CD4-positive, alpha-beta T cell treated with Interferon alpha-2 for 1 hour (primary cell): ENCODE measurements around the gene PTPRN2.

Experiments used
- DNase-seq, 2 donors: peaks; one replicate each; pipeline ENCODE4 v3.0.0-alpha.2; 2020 to 2022

Gene PTPRN2

DNA sequence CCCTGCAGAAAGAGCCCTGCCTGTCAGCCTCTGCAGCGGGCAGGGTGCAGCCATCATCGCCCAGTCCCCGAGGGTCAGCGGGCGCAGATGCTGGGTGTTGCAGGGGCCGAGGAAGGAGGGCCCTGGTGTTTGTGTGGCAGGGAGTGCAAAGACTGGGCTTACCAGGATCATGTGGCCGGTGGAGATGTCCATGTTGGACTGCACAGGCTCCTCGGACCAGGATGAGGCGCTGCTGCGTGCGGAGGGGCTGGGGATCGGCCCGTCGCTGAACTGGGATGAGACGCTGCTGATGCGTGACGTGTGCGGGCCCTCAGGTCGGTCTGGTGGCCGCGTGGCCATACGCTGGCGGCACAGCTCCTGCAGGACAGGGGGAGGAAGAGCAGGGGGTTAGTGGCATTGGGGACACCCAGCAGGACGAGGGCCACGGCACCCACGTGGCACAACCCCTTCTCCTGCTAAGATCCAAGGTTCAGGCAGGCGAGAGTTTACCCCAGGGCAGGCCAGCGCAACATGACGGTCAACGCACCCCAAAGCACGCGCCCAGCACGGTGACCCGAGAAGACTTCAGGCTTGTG is 931.3 kb downstream of the PTPRN2 start:
- no peak for DNase-seq

DNA sequence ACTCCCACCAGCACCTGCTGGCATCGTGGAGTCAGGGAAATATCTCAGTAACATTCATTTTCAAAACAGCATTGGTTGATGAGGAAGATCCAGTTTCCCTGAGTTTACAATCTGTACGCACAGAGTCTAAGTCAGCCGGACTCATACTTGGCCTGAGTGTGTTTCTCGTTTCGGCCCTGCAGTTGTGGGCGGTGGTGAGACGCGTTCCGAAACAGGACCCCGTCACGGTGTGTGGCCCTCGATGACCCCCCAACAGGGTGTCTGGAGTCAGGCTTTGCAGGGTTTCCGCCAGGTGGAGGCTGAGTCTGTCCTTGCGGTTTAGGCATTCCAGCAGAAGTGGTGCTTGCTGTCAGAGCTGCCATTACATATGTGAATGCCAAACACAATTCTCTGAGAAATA is 933.3 kb downstream of the PTPRN2 start:
- DNase-seq = no peak

DNA sequence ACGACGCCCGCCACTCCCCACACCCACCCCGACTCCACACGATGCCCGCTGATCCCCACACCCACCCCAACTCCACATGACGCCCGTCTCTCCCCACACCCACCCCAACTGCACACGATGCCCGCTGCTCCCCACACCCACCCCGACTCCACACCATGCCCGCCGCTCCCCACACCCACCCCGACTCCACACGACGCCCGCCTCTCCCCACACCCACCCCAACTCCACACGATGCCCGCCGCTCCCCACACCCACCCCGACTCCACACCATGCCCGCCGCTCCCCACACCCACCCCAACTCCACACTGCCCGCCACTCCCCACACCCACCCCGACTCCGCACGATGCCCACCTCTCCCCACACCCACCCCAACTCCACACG is 933.8 kb downstream of the PTPRN2 start:
- DNase-seq = no peak

DNA sequence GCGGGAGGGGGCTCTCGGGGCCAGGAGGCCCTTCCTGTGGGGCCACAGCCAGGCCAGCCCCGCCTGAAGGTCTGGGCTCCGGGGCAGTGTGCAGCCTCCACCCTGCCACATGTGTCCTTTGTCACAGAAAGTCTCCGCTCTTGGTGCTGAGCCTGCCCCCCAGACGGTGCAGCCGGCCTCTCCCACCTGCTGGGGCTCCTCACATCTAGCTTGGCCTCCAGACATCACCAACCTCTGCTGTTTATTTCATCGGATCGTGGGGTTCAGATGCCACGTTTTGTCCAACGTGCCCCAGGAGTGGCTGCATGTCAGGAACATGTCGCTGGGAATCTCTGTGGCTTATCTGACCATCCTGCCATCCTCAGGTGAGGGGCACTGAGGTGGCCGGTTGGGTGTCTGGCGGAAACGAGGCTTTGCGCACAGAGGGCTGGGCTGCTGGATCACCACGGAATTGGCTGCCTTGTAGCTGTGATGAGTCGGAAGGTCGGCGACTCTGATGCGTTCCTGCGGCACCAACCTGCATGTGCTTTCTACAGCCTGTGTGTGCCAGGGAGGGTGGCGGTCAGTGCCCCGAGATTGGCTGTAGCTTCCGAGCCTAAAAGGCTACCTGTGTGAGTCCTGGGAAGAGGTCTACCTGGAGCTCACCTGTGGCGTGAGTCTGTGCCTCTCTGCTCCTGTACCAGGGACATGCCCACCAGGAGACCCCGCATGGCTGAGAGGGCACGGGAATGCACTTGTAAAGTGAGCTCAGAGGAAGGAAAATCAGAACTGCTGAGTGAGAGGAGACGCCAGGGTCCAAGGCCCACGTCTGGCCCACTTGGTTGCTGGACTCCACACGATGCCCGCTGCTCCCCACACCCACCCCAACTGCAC is 934.4 kb downstream of the PTPRN2 start:
- DNase-seq = no peak

DNA sequence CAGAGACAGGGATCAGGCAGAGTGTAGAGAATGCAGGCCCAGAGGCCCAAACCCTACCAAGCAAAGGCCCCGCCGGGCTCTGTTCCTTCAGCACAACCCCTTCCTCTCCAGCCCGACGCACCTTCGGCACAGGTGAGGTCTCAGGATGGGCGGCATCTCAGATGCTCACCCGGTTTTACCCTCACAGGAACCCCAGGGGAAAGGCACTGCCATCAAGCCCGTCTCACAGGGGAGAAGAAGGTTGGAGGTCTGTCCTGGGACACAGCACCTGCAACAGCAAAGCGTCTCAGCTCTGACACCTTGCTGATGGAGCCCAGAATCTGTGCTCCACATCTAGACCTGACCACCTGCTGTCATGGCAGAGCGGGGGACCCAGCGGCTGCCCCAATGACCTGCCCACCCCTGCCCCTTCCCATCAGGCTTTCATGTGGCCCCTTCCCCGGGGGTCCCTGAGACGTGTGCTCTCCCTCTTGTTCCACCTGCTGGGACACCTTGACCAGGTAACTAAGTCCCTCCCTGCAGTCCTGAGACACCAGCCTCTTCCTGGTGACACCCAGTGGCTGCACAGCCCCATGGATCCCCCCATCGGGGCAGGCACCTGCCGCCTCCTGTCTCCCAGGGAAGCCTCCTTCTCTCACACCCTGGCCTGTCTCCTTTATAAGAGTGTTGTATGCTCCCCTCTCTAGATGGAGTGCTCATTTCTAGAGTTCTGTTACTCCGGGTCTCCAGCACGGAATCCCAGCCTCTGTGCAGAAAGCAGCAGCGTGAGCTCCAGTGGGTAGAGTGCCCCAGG is 935.3 kb downstream of the PTPRN2 start:
- DNase-seq = no peak

DNA sequence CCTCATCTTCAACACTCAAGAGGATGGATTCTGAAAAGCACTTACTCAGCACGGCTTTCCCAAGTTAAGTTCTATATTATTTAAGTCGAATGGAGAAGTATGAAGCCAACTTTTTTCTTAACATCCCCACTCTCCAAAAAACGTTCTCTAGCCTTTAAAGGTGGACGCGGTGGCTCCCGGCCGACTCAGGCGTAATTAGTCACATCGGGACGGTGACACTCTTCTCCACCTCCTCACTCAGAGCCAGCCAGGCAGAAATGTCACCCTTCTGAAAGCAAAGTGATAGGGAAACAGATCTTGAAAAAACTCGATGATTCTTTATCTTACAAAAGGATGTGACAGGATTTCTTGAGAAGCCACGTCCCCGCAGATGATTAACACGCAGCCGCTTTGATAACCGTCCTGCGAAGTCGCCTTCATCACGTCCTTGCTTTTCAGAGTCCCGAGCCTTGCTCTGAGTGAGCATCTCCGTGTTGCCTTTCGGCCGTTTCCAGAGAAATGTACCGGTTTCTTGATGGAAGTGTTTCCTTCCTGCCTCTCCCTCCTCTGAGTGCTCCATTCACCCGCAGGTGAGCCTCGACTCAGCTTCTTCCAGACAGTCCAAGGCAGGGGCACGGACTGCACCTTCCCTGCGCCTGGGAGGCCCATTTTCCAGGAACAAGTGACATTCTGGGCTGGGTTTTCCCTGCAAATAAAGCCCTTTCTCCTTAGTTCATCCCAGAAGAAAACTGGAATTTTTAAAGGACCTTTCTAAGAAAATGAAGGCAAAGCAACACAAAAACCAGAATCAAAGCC is 936.1 kb downstream of the PTPRN2 start:
- DNase-seq = no peak

DNA sequence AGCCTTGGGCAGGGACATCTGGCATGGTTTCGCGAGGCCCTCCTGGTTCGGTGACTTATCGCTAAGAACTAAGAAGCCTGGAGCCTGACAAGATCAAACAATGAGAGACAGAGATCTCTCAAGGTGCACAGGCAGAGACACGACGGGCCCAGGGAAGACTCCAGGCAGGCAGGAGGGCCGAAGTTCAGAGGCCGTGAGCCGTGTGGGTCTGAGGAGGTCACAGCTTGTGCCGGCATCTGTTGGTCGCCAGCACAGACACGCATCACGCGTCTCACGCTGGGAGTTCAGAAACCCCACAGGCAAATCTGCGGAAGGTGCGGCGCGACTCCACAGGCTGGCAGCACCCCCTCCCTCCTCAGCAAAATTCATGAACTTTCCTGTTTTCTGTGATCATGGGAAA is 936.8 kb downstream of the PTPRN2 start:
- DNase-seq = no peak

DNA sequence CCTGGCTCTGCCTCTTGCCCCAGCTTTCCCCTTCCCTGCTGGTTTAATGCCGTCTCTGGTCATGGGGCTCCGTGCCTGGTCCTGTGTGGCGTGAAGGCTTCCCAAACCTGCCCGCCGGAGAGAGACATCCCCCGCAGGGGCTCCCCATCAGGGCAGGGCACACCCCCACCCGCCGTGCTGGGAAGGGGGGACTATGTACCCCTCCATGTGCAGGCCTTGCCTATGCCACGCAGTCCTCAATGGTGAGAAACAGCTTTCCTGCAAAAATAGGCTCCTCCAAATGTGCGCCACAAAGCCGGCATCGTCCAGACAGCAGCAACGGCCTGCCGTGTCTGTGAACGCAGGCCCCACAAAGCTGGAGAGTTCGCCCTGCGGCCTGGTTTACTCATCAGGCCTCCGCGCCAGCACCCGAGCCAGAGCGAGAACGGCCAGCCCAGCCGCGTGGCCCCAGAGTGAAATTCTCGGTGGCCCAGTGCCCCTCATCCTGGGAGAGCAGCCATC is 937.4 kb downstream of the PTPRN2 start:
- DNase-seq = no peak

DNA sequence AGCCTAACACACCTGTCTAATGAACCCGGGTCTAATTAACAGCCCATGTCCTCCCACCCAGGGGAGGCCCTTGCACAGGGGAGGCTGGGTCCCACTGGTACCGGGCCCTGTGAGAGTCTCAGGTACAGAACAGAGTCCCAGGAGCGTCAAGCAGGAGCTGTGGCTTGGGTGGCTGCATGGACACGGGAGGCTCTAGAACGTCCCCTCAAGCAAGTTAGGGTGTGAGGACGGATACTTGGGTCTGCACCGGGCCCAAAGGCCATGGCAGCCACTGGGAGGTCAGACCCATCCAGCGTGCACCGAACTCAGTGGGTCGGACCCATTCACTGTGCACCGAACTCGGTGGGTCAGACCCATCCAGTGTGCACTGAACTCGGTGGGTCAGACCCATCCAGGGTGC is 941.1 kb downstream of the PTPRN2 start:
- DNase-seq = no peak

DNA sequence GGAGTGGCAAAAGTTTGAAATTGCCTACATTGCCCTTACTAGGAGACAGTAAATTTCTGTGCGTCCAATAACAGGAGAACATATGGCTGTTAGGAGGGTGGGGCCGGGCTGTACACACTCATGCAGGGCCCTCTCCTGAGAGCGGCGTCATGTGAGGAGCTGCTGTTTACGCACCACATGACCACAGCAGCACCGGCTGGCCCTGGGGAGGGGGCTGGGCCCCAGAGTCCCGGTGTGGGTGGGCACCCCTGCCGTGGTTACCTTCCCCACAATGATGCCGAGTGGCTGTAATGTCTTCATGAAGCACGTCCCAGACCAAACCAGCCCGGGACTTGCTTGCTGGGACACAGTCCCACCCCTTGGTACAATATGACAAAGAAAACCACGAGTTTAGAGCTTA is 942.1 kb downstream of the PTPRN2 start:
- no peak for DNase-seq

DNA sequence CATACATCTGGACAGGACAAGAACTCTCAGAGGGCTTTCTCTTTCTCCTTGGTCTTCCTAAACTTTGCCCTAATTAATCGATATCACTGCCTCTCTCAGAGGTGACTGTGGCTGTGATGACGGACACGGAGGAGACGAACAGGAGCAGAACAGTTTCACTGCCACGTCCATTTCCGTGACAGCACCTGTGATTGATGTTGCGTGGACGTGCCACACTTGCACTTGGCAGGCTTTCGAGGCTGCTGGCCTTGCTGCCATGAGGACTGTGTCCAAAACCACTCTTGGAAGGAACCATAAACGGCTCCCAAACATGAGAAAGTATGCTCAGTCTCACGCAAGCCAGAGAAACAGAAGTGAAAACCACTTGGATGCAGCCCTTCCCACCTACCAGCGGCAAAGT is 942.7 kb downstream of the PTPRN2 start:
- no peak for DNase-seq

DNA sequence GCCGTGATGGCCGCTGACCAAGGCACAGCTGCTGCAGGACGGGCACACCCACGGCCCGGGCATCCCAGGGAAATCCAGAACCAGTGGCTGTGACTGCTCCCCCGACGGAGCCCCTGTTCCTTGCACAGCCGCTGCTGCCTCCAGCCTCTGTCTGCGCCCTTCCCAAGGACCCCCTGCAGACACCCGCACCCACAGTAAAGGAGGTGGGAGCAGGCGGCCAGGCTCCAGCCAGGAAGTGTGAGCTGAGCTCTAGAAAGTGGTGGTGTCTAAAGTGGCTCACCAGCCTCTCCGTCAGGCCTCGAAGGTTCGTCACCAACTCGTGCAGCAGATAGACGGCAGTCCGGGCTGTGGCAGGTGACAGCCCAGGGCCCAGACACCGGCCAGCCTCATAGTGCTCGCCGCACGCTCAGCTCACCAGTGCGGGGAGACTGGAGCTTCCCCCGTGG is 944.1 kb downstream of the PTPRN2 start:
- no peak for DNase-seq

DNA sequence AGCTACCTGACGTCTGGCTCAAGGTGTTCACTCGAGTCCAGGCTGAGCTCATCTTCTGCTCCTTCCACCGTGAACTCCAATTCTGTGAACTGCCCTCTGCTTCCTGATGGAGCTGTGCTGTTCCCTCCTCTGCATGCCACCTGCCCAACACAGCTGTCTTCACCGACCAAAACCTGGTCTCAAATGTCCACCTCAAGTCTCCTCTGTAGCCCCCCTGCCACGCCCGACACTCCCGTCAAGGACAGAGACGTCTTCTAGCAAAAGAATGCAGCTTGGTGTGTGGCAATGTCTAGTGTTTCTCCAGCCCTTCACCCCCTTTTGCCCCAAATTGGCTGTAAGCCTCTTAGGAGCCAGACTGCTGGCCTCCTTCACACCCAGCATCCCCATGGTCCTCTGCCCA is 945.8 kb downstream of the PTPRN2 start:
- DNase-seq = no peak

DNA sequence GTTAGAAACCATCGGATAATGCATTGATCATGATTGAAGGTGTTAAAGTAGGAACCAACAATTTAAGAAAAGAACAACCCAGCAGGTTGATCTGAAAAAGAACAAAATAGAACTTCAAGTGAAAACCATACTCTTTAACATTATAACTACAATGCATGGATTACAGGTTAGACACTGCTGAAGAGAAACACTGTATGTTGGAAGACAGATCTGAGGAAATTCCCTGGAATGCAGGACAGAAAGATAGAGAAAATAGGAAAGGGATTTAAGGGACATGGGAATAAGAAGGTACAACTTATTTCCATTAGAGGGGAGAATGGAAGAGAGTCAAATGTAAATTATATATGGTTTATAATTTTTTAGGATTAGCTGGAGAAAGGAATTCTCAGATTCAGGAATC is 947.5 kb downstream of the PTPRN2 start:
- no peak for DNase-seq

DNA sequence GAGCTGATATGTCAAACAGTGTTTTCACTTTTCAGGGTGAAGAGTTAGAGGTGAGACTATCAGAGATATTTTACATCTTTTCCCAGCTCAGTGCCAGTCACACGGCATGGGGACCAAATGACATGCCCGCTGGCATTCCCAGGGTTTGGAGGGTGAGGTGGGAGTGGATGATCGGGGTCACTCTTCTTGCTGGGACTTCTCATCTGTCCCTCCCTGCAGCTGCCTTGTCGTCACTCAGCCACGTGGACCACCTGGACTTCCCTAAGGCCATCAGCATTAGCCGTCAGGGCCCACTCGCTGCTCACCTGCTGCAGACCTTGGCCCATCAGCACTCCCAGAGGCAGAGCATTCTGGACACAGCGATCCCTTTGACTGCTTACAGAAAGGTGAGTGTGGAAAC is 949.1 kb downstream of the PTPRN2 start:
- DNase-seq = no peak

DNA sequence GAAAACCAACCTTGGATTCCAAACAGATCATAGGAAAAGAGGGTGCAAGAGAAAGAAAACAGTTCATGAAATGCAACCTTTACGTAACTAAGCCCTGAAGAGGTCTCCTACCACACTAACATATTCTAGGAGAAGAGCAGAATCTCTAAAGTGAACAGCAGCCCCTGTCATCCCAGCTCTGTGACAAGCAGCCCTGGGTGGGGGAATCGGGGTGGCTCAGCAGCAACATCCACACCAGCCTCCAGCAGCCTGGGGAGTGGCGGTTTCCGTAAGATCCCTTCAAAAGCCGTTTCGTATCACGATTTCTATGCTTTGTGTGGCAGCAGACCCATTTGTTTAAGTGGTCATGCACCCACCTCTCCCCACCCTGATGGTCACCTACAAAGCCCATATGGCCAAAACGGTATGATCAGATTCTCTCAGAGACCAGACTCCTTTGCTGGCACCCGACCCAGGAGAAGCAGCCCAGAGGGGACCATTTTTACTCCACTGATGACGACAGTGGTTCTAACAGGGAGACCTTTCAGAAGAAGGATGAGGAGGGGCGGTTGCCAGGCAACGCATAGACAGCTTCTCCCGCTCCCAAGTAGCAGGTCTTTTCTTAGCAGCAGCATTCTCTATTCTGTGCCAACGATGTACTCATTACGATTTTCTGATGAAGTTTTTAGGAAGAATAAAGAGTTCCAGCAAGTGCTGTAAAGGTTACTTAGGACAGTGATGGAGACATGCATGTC is 950.2 kb downstream of the PTPRN2 start:
- DNase-seq = no peak

DNA sequence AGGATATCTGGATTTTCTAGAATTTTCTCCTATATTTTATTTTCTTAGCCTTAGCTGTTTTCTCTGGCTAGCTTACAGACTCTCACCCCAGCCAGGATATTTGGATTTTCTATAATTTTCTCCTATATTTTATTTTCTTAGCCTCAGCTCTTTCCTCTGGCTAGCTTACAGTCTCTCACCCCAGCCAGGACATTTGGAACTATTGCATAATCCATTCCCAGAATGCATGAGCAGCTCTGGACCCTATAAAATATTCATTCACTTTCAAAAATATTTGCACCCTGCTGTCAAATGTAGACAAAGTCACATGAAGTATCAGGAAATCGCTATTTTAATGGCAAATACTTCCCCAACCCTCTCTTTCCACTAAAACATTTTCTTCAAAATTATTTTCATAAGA is 952.0 kb downstream of the PTPRN2 start:
- DNase-seq = no peak

DNA sequence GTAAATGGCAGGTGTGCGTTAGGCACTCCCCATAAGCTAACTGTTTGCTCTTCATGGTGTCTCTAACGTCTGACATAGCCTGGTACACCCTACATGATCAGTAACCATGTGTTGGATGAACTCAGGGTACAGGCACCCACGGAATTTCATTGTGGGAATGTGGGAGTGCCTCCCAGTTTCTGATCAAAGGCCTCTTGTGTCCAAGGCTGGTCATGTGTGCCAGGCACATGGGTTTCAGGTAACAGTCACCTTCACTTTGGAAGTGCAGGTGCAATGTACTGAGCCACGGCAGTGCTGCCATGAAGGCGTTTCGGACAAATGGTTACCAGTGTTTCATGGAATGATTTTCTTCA is 952.5 kb downstream of the PTPRN2 start:
- no peak for DNase-seq

DNA sequence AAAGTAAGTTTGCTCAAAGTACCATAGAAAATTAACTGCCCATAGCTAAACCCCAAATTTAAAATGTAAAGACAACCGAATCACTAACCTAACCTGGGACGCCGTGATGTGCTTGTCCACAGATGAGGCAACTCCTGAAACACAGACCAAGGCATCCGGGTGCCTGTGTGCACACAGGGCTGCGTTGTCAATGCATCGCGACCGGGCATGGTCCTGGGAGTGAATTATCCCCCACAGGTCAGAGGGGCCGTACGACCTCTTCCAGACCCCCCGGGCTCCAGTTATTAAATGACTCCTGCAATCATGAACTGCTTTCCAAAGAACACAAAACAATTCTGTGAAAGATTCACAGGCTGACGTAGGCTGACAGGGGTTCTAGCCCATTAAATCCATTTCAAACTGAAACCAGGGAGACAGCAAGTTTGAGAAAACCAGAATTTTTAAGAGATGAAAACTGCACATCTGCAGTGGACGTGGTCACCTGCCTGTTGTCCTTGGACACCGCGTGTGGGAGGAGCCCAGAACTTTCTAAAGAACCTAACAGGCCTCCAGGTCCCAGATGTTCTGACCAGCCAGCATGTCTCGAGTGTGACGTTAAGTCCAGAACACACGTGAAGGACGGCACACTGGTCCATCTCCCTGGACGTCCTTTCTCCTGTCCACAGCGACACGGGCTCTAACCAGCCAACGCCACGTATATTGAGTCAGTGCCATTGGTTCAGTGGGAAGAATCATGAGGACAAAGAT is 953.0 kb downstream of the PTPRN2 start:
- DNase-seq = no peak

DNA sequence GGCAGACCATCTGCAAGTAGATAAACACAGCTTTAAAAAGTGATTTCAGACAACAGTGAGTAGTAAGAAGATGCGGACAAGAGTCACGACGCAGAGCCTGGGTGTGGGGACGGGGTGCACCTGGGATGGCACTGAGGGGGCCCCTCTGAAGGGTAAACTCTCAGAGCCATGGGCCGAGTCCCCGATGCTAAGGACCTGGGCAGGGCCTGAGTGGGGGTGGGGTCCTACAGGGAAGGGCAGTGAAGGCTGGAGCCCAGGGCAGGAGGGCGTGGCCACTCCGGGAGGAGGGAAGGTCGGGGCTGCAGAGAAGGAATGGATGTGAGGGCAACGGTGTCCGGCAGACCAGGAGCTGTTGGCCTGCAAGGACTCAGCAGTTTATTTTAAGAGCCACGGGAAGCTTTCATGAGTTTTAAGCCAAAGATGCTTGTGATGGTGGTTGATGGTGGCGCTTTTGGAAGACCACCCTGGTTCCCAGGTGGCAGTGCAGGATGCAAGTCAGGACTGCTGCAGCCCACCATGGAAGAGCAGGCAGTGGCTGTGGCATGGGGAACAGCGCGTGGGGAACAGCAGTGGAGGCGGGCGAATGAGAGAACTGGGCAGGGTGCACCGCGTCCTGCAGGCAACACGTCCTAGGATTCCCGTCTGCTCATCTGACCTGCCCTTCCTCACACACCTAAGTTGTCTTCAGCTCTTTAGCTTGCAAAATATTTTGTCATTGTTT is 954.0 kb downstream of the PTPRN2 start:
- no peak for DNase-seq
